ENCODE measurements around the gene NUDT4B.
"Not testable (repeated sequence)": the region's sequence is repeated elsewhere in the genome, so short reads cannot be mapped to it uniquely, and the experiment has no call there.

NUDT4B gene

DNA sequence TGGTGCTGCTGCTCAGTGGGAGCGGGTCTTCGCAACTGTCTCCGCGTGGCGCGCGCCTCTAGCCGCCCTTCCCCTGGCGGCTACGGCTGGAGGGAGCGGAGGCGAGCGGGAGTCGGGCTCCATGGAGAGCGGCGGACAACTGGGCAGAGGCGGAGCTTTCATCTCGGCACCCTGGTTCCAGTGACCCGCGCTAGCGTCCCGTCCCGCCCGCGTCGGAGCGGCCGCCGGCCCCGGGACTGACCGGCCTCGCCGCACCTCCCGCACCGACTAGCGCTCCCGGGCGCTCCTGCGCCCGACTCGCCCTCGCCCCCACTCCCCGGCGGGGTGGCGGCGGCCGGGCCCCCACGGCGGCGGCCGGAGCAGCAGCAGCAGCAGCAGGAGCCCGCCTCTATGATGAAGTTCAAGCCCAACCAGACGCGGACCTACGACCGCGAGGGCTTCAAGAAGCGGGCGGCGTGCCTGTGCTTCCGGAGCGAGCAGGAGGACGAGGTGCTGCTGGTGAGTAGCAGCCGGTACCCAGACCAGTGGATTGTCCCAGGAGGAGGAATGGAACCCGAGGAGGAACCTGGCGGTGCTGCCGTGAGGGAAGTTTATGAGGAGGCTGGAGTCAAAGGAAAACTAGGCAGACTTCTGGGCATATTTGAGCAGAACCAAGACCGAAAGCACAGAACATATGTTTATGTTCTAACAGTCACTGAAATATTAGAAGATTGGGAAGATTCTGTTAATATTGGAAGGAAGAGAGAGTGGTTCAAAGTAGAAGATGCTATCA lies at the start of gene NUDT4B:
Gene NUDT4B (plus strand): TSS at position 212 of the 772 bp plus-strand sequence. CDS start 179 bp downstream, at position 391.
- not testable (repeated sequence) for DNase-seq

DNA sequence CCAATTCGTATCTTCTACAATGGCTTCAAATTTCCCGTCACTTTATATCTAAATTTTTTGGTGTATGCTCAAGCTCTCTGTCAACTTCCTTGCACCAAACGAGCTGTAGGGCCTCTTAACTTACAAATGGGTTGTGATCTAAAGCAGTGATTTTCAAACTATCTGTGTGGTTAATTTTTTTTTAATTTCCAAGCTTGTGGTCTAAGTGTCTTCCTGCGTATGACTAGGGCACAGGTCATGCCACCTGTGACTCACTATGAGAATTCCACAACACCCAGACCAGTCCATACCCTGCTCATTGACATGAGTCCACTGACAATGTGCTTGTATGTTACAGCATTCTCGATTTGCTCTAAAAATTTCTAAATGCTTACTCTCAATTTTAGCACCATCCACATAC lies 49.2 kb upstream of the NUDT4B start:
- not testable (repeated sequence) for DNase-seq

DNA sequence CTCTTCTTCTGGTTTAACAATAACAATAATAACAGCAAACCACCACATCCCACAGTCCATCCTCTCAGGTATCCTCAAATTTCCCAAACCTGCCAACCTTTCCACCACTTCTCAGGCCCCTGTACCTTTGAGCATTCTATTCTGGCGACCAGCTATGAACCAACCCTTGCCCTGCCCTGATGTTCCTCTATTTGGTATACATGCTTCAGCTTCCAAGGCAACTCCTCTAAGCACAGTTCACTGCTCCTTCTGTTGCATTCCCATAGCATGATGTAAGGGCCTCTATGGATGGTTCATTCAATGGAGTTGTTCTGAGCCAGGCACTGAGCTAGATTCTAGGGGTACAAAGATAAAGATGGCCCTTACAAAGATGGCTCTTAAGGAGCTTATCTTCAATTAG lies 46.3 kb upstream of the NUDT4B start:
- not testable (repeated sequence) for DNase-seq

DNA sequence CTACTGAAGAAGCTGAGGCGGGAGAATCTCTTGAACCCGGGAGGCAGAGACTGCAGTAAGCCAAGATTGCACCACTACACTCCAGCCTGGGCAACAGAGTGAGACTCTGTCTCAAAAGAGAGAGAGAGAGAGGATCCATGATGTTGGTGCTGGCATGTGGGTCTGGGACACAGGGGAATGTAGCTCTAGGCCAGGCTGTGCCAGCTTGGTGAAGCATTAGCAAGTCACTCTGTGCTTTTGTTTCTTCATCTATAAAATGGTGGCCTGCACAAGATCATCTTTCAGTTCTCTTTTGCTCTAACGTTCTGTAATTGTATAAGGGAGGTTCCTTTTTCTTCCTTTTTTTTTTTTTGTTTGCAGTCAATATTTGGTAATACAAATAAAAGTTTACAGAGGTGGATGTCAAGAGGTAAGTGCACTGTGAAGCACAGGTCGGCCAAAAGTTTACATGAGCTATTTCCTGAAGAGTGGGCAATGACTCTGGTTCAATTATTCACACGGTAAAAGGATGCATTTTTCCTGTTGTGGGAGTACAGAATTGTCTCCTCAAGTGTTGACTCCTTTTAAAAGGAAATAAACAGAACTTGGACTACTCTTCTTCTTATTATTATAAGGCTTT lies 44.5 kb upstream of the NUDT4B start:
- not testable (repeated sequence) for DNase-seq

DNA sequence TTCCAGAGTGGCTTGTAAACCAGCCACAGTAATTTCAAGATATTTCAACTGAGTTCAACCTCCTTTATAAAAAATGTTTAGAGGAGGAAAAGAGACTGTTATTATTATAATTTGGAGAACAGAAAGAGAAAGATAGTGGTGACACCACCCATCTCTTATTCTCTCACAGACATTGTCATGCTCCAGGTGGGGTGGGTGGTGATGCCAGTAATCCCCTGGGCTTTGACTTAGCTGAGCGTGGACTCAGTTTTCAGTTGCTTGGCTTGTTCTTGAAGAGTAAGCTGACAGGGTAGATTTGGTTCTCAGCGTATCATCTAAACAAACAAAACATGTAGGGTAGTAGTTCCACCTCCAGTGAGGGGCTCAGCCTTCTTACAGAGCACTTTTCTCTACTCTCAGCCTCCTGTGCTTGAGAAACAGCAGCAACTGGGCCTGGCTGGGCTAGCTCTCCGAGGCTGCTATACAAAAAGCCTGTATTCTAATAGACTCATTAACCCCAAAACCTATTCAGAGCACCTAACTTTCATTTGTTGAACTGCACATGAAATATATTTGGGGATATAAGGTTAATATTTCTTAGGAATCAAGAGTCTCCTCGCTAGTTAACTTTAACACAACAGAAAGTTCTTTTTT lies 43.1 kb upstream of the NUDT4B start:
- DNase-seq, result not testable (repeated sequence)

DNA sequence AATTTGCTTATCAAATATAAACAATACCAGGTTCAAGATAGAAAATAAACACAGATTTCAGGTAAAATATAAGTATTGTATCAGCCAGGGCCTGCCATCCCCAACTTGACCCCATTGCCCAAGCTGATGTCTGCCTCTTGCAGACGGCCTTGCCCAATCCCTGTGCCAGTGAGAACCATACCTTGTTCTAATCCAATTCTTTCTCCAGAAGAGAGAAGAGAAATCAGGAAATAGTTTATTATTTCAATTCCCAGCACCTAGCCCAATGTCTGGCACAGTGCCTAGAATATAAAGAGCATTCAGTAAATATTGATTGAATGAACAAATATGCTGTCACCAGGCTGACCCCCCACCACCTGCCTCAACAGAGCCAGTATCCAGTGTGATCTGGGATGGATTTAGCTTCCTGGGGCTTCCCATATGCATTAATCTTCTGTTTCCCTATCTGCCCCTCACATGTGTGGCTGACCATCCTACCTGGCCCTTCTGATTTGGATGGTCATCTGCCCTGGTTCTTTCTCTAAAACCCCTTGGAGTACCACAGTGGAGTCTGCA lies 39.7 kb upstream of the NUDT4B start:
- not testable (repeated sequence) for DNase-seq

DNA sequence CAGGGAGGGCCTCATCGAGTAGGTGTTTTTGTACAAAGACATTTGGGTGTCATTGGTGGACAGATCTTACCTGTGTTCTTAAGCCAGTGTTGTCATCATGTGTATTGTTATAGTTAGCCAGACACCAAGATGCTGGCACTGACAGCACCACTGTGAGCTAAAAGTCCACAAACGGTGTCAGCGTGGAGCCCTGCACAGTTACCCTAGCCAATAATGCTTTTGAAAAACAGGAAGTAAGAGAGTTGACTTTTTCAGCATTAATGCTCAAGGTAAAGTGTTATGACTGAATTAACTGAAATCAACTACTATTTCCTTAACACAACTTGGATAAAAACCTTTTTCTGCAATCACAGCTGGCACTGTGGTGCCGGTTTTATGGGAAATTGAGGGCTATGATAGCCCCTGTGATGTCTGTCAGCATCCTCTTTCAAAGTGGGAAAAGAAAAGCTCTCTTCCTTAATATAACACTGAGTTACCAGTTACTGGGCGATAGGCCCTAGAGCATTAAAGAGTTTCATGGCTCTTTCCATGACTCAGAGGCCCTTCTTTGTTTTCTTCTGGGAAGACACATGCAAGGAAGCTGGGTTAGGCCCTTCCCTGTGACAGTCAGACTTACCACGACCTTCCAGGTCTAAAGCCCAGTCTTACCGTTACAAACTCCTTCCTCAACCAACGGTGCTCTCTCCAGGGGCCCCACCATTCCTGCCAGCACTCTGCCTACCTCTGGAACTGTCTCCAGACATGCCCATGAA lies 37.6 kb upstream of the NUDT4B start:
- DNase-seq, result not testable (repeated sequence)

DNA sequence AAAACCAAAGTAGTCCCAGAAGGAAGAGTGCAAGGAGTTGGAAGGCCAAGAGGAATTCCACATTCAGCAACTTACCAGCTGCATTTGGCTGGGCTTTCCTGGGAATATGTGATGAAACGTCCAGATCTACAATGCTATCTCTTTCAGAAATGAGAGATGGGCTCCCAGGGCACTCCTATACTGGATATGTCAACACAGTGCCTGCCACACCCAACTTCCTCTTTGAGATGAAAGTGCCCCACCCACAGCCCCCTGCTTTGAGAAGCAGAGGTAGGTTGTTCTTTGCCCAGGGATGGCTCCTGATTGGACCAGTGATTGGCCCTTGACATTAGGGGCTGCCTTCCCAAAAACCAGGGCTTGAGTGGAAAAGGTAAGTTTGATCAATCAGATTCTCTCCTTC lies 36.2 kb upstream of the NUDT4B start:
- not testable (repeated sequence) for DNase-seq

DNA sequence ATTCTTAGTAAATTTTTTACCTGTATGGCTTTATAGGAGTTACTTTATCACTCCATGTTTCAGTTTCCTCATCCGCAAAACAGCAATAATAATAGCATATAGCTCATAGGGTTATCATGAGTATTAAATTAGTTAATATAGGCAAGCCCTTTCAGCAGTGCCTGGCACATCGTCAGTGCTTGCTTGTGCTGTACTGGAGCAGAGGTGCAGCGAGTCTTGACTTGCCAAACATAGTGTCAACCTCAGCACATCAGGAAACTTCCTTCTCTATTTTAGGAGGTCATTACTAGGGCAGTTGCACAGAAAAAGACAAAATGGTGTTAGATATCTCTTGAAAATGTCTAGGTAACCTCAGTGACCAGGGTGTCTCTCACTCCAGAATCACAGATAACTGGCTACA lies 33.1 kb upstream of the NUDT4B start:
- DNase-seq, result not testable (repeated sequence)

DNA sequence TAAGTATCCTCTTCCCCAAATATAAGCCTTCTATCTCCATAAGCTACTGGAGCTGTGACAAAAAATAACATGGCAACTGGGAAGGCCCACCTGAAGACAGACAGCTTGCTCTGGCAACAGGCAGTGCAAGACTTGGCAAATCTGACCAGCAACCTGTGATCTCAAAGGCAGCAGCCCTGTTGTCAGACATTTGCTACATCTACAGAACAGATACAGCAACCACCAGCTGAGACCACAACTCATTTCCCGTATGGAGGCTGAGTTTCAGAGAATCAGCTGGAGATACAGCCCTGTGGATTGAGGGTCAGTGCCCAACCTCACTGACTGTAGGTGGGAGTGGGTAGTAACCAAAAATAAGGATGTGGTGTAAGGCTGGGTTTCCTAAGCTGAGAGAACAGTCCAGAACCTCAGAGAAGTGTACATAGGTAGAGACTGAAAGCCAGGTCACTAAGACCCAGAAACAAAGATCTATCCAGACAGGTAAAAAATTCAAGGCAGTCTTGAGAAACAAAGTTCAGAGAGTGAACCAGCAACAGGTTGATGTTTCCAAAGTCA lies 31.5 kb upstream of the NUDT4B start:
- DNase-seq, result not testable (repeated sequence)

DNA sequence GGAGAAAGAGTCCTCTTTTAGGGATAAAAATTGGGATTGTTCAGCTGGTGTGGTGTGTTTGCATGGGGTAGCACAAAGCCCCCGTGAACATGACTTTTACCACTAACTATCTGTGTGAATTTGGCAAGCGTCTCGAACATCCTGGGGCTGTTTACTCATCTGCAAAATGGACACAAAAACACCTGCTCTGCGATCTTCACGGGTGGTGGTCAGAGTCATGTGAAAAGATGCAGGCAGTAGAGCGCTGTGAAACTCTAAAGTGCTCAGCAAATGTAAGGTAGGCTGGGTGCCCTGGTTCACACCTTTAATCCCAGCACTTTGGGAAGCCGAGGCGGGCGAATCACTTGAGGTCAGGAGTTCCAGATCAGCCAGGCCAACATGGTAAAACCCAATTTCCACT lies 27.7 kb upstream of the NUDT4B start:
- not testable (repeated sequence) for DNase-seq

DNA sequence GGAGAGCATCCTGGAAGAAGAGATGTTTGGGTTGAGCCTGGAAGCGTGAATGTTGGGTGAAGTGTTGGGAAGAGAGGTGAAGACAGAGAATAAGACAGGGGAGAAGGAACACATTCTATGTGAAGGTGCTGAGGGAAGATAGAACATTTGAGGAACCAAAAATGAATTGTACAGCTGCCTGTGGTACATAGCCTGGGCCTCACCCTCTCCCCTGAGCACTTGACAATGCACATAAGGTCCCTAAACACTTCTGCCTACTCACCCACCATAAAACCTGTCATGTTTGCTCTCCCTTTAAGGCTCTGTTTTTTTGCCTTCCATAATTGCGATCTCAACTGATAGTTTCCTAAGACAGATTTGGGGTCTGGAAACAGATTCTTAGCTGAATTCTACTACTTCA lies 25.8 kb upstream of the NUDT4B start:
- not testable (repeated sequence) for DNase-seq

DNA sequence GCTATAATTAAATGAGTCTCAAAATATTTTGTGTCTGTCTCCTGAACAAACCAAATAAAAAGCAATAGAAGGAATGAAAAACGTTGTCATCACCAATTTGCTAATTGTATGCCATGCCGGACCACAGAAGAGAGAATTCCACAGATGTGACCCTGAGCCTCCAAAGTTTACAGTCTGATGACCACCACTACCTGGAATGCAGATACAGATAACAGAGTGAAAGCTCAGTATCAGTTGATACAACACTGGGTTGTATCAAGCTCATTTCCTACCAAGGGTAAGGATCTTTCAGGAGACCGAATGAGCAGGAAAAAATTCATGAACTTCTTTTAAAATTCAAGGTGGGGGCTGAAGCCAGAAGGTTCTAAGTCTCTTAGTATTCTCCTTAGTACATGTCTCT lies 25.1 kb upstream of the NUDT4B start:
- DNase-seq, result not testable (repeated sequence)

DNA sequence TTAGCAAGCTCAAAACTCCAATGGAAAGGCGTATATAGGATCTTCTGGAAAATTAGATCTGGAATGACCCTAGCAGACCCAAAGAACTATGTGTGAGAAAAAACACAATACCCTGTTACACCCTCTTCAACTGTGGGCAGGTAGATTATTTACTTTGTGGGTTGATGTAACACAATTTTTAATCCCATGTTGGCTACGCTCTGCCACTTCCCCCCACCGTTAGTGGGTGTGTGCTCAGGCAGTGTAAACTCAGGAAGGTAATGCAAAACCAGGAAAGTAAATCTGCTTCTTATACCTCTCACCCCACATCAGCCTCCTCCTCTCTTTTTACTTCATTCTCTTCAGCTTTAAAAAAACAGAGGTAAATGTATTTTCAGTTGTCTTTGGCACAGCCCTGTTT lies 23.7 kb upstream of the NUDT4B start:
- DNase-seq, result not testable (repeated sequence)

DNA sequence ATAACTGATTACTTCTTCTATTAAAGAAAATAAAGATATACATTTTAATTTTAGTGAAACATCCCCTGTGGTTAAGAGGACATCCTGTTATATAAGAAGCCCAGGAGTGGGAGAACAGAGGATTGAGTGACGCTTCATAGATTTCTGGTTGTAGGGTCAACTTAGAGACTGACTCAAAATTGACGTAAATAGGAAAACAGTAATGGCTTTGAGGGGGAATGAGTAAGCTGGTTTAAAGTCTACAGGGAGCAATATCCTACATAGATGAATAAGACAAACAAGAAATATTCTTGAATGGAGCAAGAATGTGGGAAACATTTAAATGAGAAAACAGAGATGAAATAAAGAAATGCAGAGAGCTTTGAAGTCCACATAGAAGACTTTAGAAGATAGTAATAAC lies 20.7 kb upstream of the NUDT4B start:
- DNase-seq, result not testable (repeated sequence)

DNA sequence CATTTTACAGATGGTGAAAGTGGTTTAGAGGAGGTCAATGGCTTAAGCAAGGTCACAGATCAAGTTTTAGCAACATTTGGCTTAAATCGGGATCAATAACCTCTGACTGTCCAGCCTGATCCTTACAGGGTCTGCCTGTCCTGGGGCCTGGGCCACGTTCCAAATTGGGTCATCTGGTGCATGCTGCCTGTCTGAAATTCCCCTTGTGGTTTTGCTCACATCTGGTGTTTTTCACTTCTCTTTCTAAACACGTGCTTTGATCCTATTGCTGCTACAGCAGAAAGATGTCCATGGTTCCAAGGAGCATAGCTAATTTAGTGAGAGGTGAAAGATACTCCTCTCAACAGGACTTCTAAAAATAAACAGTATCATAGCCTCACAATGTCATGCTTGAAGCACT lies 19.4 kb upstream of the NUDT4B start:
- DNase-seq, result not testable (repeated sequence)

DNA sequence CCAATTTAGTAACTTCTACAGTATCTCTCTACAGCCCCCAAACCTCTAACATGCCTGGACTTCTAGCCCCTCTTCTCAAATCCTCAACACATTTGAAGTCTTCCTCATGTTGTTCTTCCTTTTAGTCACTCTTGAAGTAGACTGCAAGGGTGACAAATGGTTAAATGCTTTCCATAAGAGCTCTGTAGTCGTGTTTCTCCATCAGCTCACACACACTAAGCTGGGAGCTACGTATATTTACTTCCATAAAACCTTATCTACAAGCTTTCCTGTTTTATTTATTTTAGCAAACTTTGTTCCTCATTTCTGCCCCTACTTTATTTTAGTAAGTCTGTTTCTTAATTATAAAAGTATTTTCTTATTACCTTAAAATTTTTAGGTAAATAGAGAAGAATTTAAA lies 19.0 kb upstream of the NUDT4B start:
- not testable (repeated sequence) for DNase-seq

DNA sequence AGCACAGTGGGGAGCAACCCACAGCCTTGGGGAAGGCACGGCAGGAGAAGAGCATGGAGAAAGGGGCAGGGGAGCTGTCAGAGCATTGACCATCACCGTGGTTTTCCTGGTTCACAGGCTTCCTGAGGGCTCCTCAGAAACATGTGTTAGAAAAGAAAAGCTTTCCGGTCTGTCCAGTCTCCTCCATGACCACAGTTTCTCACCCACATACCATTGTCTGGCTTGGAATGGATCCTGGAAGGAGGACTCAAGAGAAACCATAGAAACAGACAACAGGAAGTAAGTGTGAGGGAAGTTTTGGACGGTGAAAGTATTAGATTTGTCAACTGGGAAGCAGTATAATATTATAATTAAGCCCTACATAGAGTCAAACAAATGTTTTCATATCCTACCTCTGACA lies 16.3 kb upstream of the NUDT4B start:
- DNase-seq, result not testable (repeated sequence)

DNA sequence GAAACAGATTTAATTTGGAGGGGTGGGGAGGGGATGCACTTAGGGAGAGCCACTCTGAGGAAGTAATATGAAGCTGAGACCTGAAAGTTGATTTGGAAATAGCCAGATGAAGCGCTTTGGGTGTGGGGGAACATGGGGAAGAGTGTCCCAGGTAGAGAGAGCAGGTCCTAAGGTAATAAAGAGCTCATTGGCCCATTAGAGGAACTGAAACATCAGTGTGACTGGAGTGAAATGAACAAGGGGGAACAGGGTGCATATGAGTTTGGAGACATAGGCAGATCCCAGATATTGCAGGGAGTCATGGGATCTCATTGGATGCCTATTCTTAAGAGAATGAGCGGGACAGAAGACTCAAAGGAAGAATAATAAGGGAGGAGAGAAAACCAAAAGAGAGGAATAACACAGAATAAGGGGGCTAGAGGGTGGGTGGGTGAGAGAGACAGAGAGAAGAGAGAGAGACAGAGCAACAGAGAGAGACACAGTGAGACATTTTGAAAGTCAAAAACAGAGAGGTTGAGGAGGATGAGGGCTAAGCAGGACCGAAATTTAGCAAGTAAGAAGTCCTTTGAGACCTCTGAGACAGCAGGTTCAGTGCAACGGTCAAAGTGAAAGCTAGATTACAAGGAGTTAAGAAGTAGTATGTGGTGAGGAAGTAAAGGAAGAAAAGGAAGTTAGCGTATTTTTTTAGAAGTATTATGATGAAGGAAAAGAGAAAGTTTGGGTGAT lies 14.8 kb upstream of the NUDT4B start:
- not testable (repeated sequence) for DNase-seq

DNA sequence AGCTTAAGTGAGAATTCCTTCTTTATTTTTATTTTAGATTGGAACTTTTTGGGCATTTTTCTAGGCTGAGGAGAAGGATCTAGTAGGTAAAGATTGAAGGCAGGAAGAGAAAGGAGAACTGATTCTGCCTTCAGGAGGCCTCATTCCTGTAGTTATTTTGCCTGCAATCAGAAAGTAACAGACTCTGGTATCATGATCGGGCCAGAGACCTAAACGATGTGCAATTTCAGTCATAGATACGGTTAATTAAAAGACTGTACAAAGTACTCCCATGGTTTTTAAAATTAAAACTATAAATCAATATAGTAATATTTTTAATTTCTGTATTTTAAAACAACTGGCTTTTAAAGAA lies 14.3 kb upstream of the NUDT4B start:
- not testable (repeated sequence) for DNase-seq

DNA sequence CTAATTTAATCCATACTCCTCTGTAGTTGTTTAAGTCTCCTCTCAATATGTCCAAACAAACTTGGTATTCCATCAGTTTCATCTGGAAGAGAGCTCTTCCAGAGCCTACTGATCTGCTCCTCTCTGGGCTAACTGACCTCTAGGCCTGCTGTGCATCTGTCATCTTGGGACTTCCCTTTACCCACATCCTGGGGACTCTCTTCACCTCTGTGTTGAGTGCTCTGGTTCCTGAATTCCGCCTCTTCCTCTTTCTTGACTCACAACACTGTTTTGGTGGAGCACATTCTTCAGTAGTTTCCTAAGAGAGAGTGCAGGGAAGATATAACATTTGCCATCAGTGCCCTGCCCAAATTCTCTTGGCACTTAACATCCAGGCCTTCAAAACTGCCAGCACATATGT lies 13.0 kb upstream of the NUDT4B start:
- not testable (repeated sequence) for DNase-seq

DNA sequence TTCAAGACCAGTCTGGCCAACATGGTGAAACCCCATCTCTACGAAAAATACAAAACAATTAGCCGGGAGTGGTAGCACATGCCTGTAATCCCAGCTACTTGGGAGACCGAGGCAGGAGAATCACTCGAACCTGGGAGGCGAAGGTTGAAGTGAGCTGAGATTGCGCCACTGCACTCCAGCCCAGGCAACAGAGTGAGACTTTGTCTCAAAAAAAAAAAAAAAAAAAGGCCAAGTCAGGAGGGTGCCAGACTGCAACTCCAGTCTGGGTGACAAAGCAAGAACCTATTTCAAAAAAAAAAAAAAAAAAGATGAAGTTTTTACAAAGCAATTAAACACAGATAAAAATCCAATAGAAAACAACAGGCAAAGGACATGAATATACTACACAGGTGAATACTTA lies 9.9 kb upstream of the NUDT4B start:
- DNase-seq, result not testable (repeated sequence)
